Nephron progenitor cell (in vitro differentiated cells): Measurements from ENCODE around the gene NAALADL2.

ENCODE experiments used
- DNase-seq: peaks from one replicate; pipeline ENCODE4 v3.0.0; 2021
- H3K27ac Mint-ChIP-seq: 2 replicates; pipeline ENCODE4 v1.8.0; 2021; ENCODE audit warnings: mild to moderate bottlenecking, moderate library complexity, mixed read lengths
- H3K27me3 Mint-ChIP-seq: 2 replicates; pipeline ENCODE4 v1.8.0; 2021; ENCODE audit warnings: mild to moderate bottlenecking, low read depth, mixed read lengths; ENCODE audit not compliant: poor library complexity
- H3K36me3 Mint-ChIP-seq: 2 replicates; pipeline ENCODE4 v1.8.0; 2021; ENCODE audit warnings: low read depth, mixed read lengths
- H3K4me1 Mint-ChIP-seq: 2 replicates; pipeline ENCODE4 v1.8.0; 2021; ENCODE audit warnings: mixed read lengths
- H3K4me3 Mint-ChIP-seq: 2 replicates; pipeline ENCODE4 v1.8.0; 2021; ENCODE audit warnings: mild to moderate bottlenecking, moderate library complexity, mixed read lengths
- H3K9me3 Mint-ChIP-seq: 2 replicates; pipeline ENCODE4 v1.8.0; 2021; ENCODE audit warnings: mild to moderate bottlenecking, moderate library complexity, mixed read lengths
- TF ChIP-seq, protein P1 (sequence below): fragments of 200-600 bp; sonication (generic); IDR thresholded peaks from 2 replicates; pipeline ENCODE4 v1.5.0; 2021; ENCODE audit warnings: antibody characterized with exemption

The NAALADL2 gene

DNA sequence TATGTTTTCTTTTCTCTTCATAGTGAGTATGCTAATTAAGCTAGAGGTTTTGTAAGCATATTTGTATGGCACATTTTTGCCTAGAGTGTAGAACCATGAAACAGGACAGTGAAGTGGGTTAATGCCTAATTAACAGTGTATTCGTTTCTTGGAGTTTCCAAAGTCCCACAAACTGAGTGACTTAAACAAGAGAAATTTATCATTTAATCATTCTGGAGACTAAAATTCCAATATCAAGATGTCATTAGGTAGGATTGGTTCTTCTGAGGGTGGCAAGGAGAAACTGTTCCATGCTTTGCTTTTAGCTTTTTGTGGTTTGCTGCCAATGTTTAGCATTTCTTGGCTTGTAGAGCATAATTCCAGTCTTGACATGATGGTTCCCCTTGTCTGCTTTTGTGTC lies 734.2 kb downstream of the NAALADL2 start:
- Mint-ChIP-seq H3K27me3 (no peaks in the 10 kb centered on the region), H3K9me3 (peaks cover 17% of the 10 kb centered on the region), H3K4me3 (no peak overlapping the region), H3K4me1 (no peaks in the 10 kb centered on the region), H3K36me3 (no peaks in the 10 kb centered on the region), H3K27ac (no peak overlapping the region)
- TF ChIP-seq, protein P1, sequence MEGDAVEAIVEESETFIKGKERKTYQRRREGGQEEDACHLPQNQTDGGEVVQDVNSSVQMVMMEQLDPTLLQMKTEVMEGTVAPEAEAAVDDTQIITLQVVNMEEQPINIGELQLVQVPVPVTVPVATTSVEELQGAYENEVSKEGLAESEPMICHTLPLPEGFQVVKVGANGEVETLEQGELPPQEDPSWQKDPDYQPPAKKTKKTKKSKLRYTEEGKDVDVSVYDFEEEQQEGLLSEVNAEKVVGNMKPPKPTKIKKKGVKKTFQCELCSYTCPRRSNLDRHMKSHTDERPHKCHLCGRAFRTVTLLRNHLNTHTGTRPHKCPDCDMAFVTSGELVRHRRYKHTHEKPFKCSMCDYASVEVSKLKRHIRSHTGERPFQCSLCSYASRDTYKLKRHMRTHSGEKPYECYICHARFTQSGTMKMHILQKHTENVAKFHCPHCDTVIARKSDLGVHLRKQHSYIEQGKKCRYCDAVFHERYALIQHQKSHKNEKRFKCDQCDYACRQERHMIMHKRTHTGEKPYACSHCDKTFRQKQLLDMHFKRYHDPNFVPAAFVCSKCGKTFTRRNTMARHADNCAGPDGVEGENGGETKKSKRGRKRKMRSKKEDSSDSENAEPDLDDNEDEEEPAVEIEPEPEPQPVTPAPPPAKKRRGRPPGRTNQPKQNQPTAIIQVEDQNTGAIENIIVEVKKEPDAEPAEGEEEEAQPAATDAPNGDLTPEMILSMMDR = no peak
- no peak for DNase-seq

DNA sequence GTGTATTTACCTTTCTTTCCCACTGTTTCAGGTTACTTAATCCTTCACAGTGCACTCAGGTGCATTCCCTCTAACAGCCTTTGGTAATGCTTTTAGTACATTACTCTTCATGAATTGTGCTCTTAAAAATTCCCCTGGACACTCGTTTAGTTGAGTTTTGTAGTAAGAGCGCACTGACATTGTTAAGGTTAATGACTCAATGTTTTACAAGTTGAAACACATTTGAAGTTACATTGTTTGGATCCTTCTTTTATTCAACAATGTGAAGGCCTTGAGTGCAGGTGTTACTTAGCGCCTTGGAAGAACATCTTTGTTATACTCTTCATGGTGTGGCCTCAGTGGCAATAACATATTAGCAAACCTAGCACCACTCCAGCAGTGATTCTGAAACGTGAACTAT lies 739.6 kb downstream of the NAALADL2 start:
- H3K27me3 Mint-ChIP-seq = no peaks in the 10 kb centered on the region
- no peak for DNase-seq
- peaks cover 14% of the 10 kb centered on the region for H3K9me3 Mint-ChIP-seq
- H3K4me3 Mint-ChIP-seq = no peak overlapping the region
- H3K36me3 Mint-ChIP-seq = no peaks in the 10 kb centered on the region
- TF ChIP-seq, protein P1 = no peak
- no peaks in the 10 kb centered on the region for H3K4me1 Mint-ChIP-seq
- H3K27ac Mint-ChIP-seq = no peak overlapping the region

- DNase-seq = no peak
- Mint-ChIP-seq H3K9me3 (no peaks in the 10 kb centered on the region), H3K27ac (no peak overlapping the region), H3K36me3 (no peaks in the 10 kb centered on the region), H3K4me3 (no peak overlapping the region), H3K4me1 (no peaks in the 10 kb centered on the region), H3K27me3 (no peaks in the 10 kb centered on the region)
- TF ChIP-seq, protein P1 = no peak
Measured at GRCh38 chr3:175601521-175601920, 742.4 kb downstream of the NAALADL2 start.

DNA sequence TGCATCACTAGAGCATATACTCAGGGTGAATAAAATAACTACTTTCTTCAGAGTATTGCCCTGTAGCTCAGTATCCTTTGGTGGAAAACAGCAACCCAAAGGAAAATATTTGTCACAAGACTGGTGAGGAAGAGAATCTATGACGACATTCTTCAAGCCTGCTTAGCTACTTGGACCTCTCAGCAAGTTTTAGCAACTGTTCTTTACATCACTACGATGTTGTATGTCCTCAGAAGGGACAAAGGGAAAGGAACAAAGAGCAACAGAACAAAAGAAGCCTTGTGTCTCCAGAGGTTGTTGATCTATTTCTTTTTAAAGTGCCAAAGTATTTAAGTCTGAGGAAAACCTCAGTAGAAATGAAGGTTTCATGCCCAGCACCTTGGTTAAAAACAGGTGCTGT lies 746.7 kb downstream of the NAALADL2 start:
- Mint-ChIP-seq H3K4me3 (no peak overlapping the region), H3K4me1 (no peaks in the 10 kb centered on the region), H3K36me3 (no peaks in the 10 kb centered on the region), H3K27ac (no peak overlapping the region), H3K9me3 (no peaks in the 10 kb centered on the region), H3K27me3 (no peaks in the 10 kb centered on the region)
- TF ChIP-seq, protein P1 = no peak
- no peak for DNase-seq

DNA sequence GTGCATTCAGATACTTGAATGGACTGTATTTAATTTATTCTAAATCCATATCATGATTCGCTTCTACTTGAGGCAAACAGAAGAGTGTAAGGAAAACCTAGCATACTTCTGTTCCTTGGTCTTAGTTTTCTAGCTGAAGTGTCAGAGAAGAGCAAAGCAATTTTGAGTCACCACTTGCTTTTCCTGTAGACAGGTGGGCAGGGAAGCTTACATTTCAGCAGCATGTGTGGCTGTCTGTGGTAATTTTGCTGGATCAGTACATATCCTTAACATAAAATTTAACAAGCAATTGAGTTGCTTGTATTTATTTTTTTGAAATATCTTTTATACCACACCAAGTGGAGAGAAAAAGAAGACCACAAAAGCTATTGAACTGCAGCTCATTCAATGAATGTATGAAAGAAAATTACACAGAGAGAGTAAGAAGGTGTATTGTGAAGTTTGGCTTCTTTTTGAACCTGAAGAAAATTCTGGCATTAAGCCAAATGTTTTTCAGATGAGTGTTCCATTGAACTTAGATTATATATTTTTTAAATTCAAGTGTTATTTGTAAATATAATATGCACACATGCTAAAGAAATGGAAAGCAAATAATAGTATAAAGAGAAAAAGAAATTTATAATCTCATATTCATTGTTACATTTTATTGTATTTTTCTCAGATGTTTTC lies 747.6 kb downstream of the NAALADL2 start:
- Mint-ChIP-seq H3K4me3 (no peak overlapping the region), H3K9me3 (no peaks in the 10 kb centered on the region), H3K4me1 (no peaks in the 10 kb centered on the region), H3K27ac (no peak overlapping the region), H3K36me3 (no peaks in the 10 kb centered on the region), H3K27me3 (no peaks in the 10 kb centered on the region)
- TF ChIP-seq, protein P1 = no peak
- DNase-seq = no peak

DNA sequence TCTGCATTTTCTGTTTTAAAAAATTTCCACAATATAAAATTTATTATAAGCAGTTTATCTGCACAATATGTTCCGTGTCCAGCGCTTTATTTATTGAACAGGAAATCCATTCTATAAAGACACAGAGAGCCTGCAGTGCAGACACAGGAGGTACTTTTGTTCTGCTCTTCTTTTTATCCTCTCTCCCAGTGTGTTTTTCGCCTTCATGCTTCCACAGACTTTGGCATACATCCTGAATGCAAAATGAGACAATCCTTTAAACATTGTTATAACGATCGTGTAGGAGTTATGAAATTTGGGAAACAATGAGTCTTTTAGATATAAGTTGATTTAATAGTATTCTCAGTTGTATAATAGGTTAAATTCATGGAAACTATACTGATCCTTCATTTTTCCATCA lies 749.2 kb downstream of the NAALADL2 start:
- H3K27ac Mint-ChIP-seq = peak overlapping the region; percentile 22

More for the DNA sequence above, 749.2 kb downstream of the NAALADL2 start:
- TF ChIP-seq, protein P1 = no peak
- no peaks in the 10 kb centered on the region for H3K9me3 Mint-ChIP-seq
- DNase-seq = no peak
- H3K4me3 Mint-ChIP-seq = no peak overlapping the region
- no peaks in the 10 kb centered on the region for H3K36me3 Mint-ChIP-seq
- H3K4me1 Mint-ChIP-seq = no peaks in the 10 kb centered on the region
- H3K27me3 Mint-ChIP-seq = no peaks in the 10 kb centered on the region
